Measurements from ENCODE around the gene WNT5B. TPM values are rescaled to one million over a fixed set of nuclear protein-coding genes. Genes with fewer than 3 reads are reported as not detected.

WNT5B gene
- total and polyA plus RNA-seq, 4 donors: 0.59 to 2.4 (median 0.97) TPM

GRCh38 chr12:1650260-1650977 lies 21.4 kb downstream of the WNT5B start:
- Histone ChIP-seq H3K27ac (ENCODE audit: low read depth in 1 of 2, low read length in 2 of 2) (peak overlapping the region; percentile 6 to 11), H3K9ac (ENCODE audit: low read depth in 1 of 2, low read length in 2 of 2) (no peak overlapping the region), H3K4me3 (ENCODE audit: low read depth in 1 of 3, low read length in 3 of 3) (no peak overlapping the region), H3K27me3 (ENCODE audit: control insufficient read depth in 4 of 4, insufficient read depth in 4 of 4, low read length in 3 of 4) (no peaks in the 10 kb centered on the region), H3K36me3 (ENCODE audit: control insufficient read depth in 4 of 4, insufficient read depth in 3 of 4, low read depth in 1 of 4, low read length in 3 of 4) (peaks cover 0 to 4% (median 0%) of the 10 kb centered on the region in 4 donors), H3K9me3 (ENCODE audit: control insufficient read depth in 4 of 4, low read length in 3 of 4) (no peaks in the 10 kb centered on the region), H3K4me1 (ENCODE audit: control insufficient read depth in 4 of 4, insufficient read depth in 4 of 4, low read length in 3 of 4) (peaks cover 0 to 16% (median 15%) of the 10 kb centered on the region in 4 donors)
- TF ChIP-seq NR2F2 (IDR thresholded peaks at IDR 0.05) (no peak), JUND (IDR thresholded peaks at IDR 0.05) (no peak), ZBTB33 (IDR thresholded peaks at IDR 0.05) (no peak), RXRA (IDR thresholded peaks at IDR 0.05) (no peak), RAD21 (IDR thresholded peaks at IDR 0.05) (no peak), HNF4G (IDR thresholded peaks at IDR 0.05) (no peak), TAF1 (conservative IDR thresholded peaks at IDR 0.05) (no peak), GABPA (IDR thresholded peaks at IDR 0.05 in 1 of 2, conservative IDR thresholded peaks at IDR 0.05 in 1 of 2) (no peak), YY1 (IDR thresholded peaks at IDR 0.05) (no peak), HNF4A (conservative IDR thresholded peaks at IDR 0.05) (no peak), EGR1 (IDR thresholded peaks at IDR 0.05; ENCODE audit: low read depth in 2 of 2) (no peak), FOXA2 (IDR thresholded peaks at IDR 0.05) (no peak), FOXA1 (IDR thresholded peaks at IDR 0.05) (no peak)
- TF ChIP-seq, protein P1, sequence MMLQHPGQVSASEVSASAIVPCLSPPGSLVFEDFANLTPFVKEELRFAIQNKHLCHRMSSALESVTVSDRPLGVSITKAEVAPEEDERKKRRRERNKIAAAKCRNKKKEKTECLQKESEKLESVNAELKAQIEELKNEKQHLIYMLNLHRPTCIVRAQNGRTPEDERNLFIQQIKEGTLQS (IDR thresholded peaks at IDR 0.05): no peak
- TF ChIP-seq, protein P2, sequence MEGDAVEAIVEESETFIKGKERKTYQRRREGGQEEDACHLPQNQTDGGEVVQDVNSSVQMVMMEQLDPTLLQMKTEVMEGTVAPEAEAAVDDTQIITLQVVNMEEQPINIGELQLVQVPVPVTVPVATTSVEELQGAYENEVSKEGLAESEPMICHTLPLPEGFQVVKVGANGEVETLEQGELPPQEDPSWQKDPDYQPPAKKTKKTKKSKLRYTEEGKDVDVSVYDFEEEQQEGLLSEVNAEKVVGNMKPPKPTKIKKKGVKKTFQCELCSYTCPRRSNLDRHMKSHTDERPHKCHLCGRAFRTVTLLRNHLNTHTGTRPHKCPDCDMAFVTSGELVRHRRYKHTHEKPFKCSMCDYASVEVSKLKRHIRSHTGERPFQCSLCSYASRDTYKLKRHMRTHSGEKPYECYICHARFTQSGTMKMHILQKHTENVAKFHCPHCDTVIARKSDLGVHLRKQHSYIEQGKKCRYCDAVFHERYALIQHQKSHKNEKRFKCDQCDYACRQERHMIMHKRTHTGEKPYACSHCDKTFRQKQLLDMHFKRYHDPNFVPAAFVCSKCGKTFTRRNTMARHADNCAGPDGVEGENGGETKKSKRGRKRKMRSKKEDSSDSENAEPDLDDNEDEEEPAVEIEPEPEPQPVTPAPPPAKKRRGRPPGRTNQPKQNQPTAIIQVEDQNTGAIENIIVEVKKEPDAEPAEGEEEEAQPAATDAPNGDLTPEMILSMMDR (IDR thresholded peaks at IDR 0.05; ENCODE audit: low read depth, low read length, missing input control): no peak
- TF ChIP-seq, protein P3, sequence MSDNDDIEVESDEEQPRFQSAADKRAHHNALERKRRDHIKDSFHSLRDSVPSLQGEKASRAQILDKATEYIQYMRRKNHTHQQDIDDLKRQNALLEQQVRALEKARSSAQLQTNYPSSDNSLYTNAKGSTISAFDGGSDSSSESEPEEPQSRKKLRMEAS (IDR thresholded peaks at IDR 0.05): no peak
- DNase-seq (ENCODE audit: low spot score): no peak
- 55% methylated on average over 5 of the region's 5 CpGs for WGBS

DNA sequence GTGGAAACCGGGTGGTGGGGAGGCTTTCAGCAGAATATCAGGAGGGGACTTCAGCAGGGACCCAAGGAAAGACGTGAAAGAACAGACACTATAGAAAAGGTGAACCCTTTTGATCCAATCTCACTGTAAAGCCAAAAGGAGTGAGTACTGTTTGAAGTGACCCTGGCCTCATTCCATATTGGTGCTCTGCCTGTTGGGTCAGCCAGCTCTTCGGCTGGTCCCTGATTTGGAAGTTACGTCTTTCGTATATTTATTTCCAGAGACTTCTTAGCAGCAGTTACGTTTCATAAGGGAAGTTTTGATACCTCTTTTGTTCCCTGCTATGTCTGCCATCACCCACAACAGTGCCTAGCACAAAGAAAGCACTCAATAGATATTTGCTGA lies 21.9 kb downstream of the WNT5B start:
- Histone ChIP-seq H3K36me3 (ENCODE audit: control insufficient read depth in 4 of 4, insufficient read depth in 3 of 4, low read depth in 1 of 4, low read length in 3 of 4) (peaks cover 0 to 4% (median 0%) of the 10 kb centered on the region in 4 donors), H3K4me3 (ENCODE audit: low read depth in 1 of 3, low read length in 3 of 3) (no peak overlapping the region), H3K9me3 (ENCODE audit: control insufficient read depth in 4 of 4, low read length in 3 of 4) (no peaks in the 10 kb centered on the region), H3K9ac (ENCODE audit: low read depth in 1 of 2, low read length in 2 of 2) (no peak overlapping the region), H3K27ac (ENCODE audit: low read depth in 1 of 2, low read length in 2 of 2) (peak overlapping the region in 1 of 2 donors; percentile 11), H3K4me1 (ENCODE audit: control insufficient read depth in 4 of 4, insufficient read depth in 4 of 4, low read length in 3 of 4) (peaks cover 0 to 16% (median 15%) of the 10 kb centered on the region in 4 donors), H3K27me3 (ENCODE audit: control insufficient read depth in 4 of 4, insufficient read depth in 4 of 4, low read length in 3 of 4) (no peaks in the 10 kb centered on the region)
- no peak for DNase-seq (ENCODE audit: low spot score)
- WGBS: 34% methylated on average over 6 of the region's 6 CpGs
- no peak for TF ChIP-seq FOXA2 (IDR thresholded peaks at IDR 0.05)
- TF ChIP-seq RAD21 (IDR thresholded peaks at IDR 0.05): no peak
- TF ChIP-seq, protein P1 (IDR thresholded peaks at IDR 0.05): no peak
- no peak for TF ChIP-seq JUND (IDR thresholded peaks at IDR 0.05)
- TF ChIP-seq FOXA1 (IDR thresholded peaks at IDR 0.05): no peak
- TF ChIP-seq NR2F2 (IDR thresholded peaks at IDR 0.05): no peak
- no peak for TF ChIP-seq TAF1 (conservative IDR thresholded peaks at IDR 0.05)
- TF ChIP-seq YY1 (IDR thresholded peaks at IDR 0.05): no peak
- TF ChIP-seq, protein P2 (IDR thresholded peaks at IDR 0.05; ENCODE audit: low read depth, low read length, missing input control): no peak
- TF ChIP-seq HNF4G (IDR thresholded peaks at IDR 0.05): no peak
- TF ChIP-seq SP1 (IDR thresholded peaks at IDR 0.05): no peak
- TF ChIP-seq ZBTB33 (IDR thresholded peaks at IDR 0.05): no peak
